PC-3 (cell line): Measurements from ENCODE around the gene SAAL1.

Experiments used
- EZH2 ChIP-seq: fragments of 300-600 bp; sonication (generic); IDR thresholded peaks from one replicate; pipeline ENCODE4 v1.6.1; 2017; ENCODE audit warnings: antibody characterized with exemption, mild to moderate bottlenecking, low read length; ENCODE audit not compliant: unreplicated experiment
- EZH2phosphoT487 ChIP-seq: fragments of 300-600 bp; sonication (generic); IDR thresholded peaks from 2 replicates; pipeline ENCODE4 v1.6.1; 2018; ENCODE audit warnings: mild to moderate bottlenecking, antibody characterized with exemption, low read length, borderline replicate concordance
- TF ChIP-seq, protein P1 (sequence below): fragments of 300-600 bp; sonication (generic); conservative IDR thresholded peaks from 2 replicates; pipeline ENCODE4 v1.5.1; 2017; ENCODE audit warnings: antibody characterized with exemption, low read depth, mild to moderate bottlenecking, low read length

DNA sequence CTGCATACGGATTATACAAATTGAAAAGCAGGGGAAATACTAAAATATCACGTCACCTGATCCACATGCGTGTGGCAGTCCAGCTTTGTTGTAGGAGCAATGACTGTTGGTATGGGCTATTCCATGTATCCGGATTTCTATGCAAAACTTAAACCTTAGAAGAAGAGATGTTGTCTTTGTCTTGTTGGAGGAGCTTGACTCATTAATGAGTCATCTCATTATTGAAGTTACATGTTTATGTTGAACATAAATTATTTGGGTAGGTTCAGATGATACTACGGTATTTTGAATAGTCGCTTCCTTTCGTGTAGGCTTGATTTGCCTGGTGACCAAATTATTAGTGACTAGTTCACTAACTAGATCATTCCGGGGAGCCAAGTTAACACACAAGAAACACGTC lies 806 bp upstream of the SAAL1 start:
- TF ChIP-seq, protein P1, sequence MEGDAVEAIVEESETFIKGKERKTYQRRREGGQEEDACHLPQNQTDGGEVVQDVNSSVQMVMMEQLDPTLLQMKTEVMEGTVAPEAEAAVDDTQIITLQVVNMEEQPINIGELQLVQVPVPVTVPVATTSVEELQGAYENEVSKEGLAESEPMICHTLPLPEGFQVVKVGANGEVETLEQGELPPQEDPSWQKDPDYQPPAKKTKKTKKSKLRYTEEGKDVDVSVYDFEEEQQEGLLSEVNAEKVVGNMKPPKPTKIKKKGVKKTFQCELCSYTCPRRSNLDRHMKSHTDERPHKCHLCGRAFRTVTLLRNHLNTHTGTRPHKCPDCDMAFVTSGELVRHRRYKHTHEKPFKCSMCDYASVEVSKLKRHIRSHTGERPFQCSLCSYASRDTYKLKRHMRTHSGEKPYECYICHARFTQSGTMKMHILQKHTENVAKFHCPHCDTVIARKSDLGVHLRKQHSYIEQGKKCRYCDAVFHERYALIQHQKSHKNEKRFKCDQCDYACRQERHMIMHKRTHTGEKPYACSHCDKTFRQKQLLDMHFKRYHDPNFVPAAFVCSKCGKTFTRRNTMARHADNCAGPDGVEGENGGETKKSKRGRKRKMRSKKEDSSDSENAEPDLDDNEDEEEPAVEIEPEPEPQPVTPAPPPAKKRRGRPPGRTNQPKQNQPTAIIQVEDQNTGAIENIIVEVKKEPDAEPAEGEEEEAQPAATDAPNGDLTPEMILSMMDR: no peak
- TF ChIP-seq EZH2: no peak
- TF ChIP-seq EZH2phosphoT487: no peak
